Activated T-helper 17 cell treated with anti-CD3 and anti-CD28 coated beads, Interleukin-2, amount 50 U/mL, for 72 hours (primary cell): ENCODE results near the gene PSMD5. TPM values are rescaled to one million over a fixed set of nuclear protein-coding genes. Genes with fewer than 3 reads are reported as not detected.
"Not testable (repeated sequence)": the region's sequence is repeated elsewhere in the genome, so short reads cannot be mapped to it uniquely, and the experiment has no call there.

ENCODE experiments used
- ATAC-seq: fragments of 150-1000 bp; cut with Tn5 transposase; replicated peaks from 2 replicates; pipeline ENCODE4 v1.10.0; 2021; ENCODE audit warnings: mild to moderate bottlenecking, moderate library complexity
- H3K27ac Mint-ChIP-seq: one replicate; pipeline ENCODE4 v1.8.0; 2022; ENCODE audit warnings: mixed read lengths
- H3K27me3 Mint-ChIP-seq: one replicate; pipeline ENCODE4 v1.8.0; 2022; ENCODE audit warnings: mixed read lengths
- H3K36me3 Mint-ChIP-seq: one replicate; pipeline ENCODE4 v1.8.0; 2022; ENCODE audit warnings: low read depth, mild to moderate bottlenecking, mixed read lengths
- H3K4me1 Mint-ChIP-seq: one replicate; pipeline ENCODE4 v1.8.0; 2022; ENCODE audit warnings: mixed read lengths
- H3K4me3 Mint-ChIP-seq: one replicate; pipeline ENCODE4 v1.8.0; 2022; ENCODE audit warnings: mild to moderate bottlenecking, mixed read lengths
- H3K9me3 Mint-ChIP-seq: one replicate; pipeline ENCODE4 v1.8.0; 2022; ENCODE audit warnings: mixed read lengths
- total RNA-seq, 2 donors: library from RNA; stranded (reverse); gene quantifications; one replicate each; pipeline ENCODE4 v1.2.3, GENCODE V29; 2022

The PSMD5 gene
- total RNA-seq, 2 donors from 2014 or later: 60.2 to 62.8 TPM

GRCh38 chr9:120832807-120833206, 9.9 kb downstream of the PSMD5 start:
- no peaks in the 10 kb centered on the region for H3K27me3 Mint-ChIP-seq
- H3K36me3 Mint-ChIP-seq: peaks cover 96% of the 10 kb centered on the region

GRCh38 chr9:120830865-120831264, 11.9 kb downstream of the PSMD5 start:
- H3K4me3 Mint-ChIP-seq: no peak overlapping the region
- H3K27ac Mint-ChIP-seq: no peak overlapping the region
- no peaks in the 10 kb centered on the region for H3K9me3 Mint-ChIP-seq
- no peaks in the 10 kb centered on the region for H3K27me3 Mint-ChIP-seq
- no peak for ATAC-seq
- H3K4me1 Mint-ChIP-seq: peaks cover 14% of the 10 kb centered on the region
- peaks cover 96% of the 10 kb centered on the region for H3K36me3 Mint-ChIP-seq

More at GRCh38 chr9:120832807-120833206, 9.9 kb downstream of the PSMD5 start:
- no peak overlapping the region for H3K4me3 Mint-ChIP-seq
- no peak overlapping the region for H3K27ac Mint-ChIP-seq
- ATAC-seq: no peak
- H3K4me1 Mint-ChIP-seq: peaks cover 18% of the 10 kb centered on the region
- H3K9me3 Mint-ChIP-seq: no peaks in the 10 kb centered on the region

- peak overlapping the region; percentile 21 for H3K27ac Mint-ChIP-seq
- no peak for ATAC-seq
- peaks cover 14% of the 10 kb centered on the region for H3K4me1 Mint-ChIP-seq
- H3K36me3 Mint-ChIP-seq: peaks cover 95% of the 10 kb centered on the region
- H3K4me3 Mint-ChIP-seq: no peak overlapping the region
- no peaks in the 10 kb centered on the region for H3K9me3 Mint-ChIP-seq
- H3K27me3 Mint-ChIP-seq: no peaks in the 10 kb centered on the region
Measured at GRCh38 chr9:120830151-120830550, 12.6 kb downstream of the PSMD5 start.

GRCh38 chr9:120829650-120830049, 13.1 kb downstream of the PSMD5 start:
- no peak overlapping the region for H3K4me3 Mint-ChIP-seq
- H3K27ac Mint-ChIP-seq: peak overlapping the region; percentile 21
- H3K4me1 Mint-ChIP-seq: peaks cover 13% of the 10 kb centered on the region
- H3K36me3 Mint-ChIP-seq: peaks cover 95% of the 10 kb centered on the region
- no peaks in the 10 kb centered on the region for H3K27me3 Mint-ChIP-seq
- peak; percentile 34 for ATAC-seq
- no peaks in the 10 kb centered on the region for H3K9me3 Mint-ChIP-seq

GRCh38 chr9:120820095-120820494, 22.6 kb downstream of the PSMD5 start:
- H3K4me3 Mint-ChIP-seq: no peak overlapping the region
- H3K36me3 Mint-ChIP-seq: peaks cover 100% of the 10 kb centered on the region
- peak overlapping the region; percentile 45 for H3K27ac Mint-ChIP-seq
- H3K27me3 Mint-ChIP-seq: no peaks in the 10 kb centered on the region
- H3K4me1 Mint-ChIP-seq: no peaks in the 10 kb centered on the region
- no peaks in the 10 kb centered on the region for H3K9me3 Mint-ChIP-seq
- ATAC-seq: no peak

- Mint-ChIP-seq H3K9me3 (no peaks in the 10 kb centered on the region), H3K27ac (peak overlapping the region; percentile 17), H3K27me3 (no peaks in the 10 kb centered on the region), H3K4me3 (no peak overlapping the region), H3K36me3 (peaks cover 89% of the 10 kb centered on the region), H3K4me1 (no peaks in the 10 kb centered on the region)
- ATAC-seq: no peak
Measured at GRCh38 chr9:120818595-120818994, 24.1 kb downstream of the PSMD5 start.

GRCh38 chr9:120815075-120815474, 27.6 kb downstream of the PSMD5 start:
- no peak for ATAC-seq
- Mint-ChIP-seq H3K27ac (no peak overlapping the region), H3K4me1 (no peaks in the 10 kb centered on the region), H3K36me3 (peaks cover 59% of the 10 kb centered on the region), H3K4me3 (no peak overlapping the region), H3K27me3 (no peaks in the 10 kb centered on the region), H3K9me3 (peaks cover 5% of the 10 kb centered on the region)

GRCh38 chr9:120808931-120809330, 33.8 kb downstream of the PSMD5 start:
- peaks cover 5% of the 10 kb centered on the region for H3K36me3 Mint-ChIP-seq
- H3K27me3 Mint-ChIP-seq: no peaks in the 10 kb centered on the region

GRCh38 chr9:120807607-120808379, 34.9 kb downstream of the PSMD5 start:
- peaks cover 13% of the 10 kb centered on the region for H3K9me3 Mint-ChIP-seq

More at GRCh38 chr9:120808931-120809330, 33.8 kb downstream of the PSMD5 start:
- no peaks in the 10 kb centered on the region for H3K4me1 Mint-ChIP-seq
- ATAC-seq: no peak
- H3K4me3 Mint-ChIP-seq: no peak overlapping the region
- H3K27ac Mint-ChIP-seq: no peak overlapping the region
- peaks cover 13% of the 10 kb centered on the region for H3K9me3 Mint-ChIP-seq

GRCh38 chr9:120804784-120805363, 37.8 kb downstream of the PSMD5 start:
- not testable (repeated sequence) for H3K9me3 Mint-ChIP-seq, ATAC-seq, H3K4me1 Mint-ChIP-seq, H3K4me3 Mint-ChIP-seq, H3K36me3 Mint-ChIP-seq, H3K27ac Mint-ChIP-seq, H3K27me3 Mint-ChIP-seq

More at GRCh38 chr9:120807607-120808379, 34.9 kb downstream of the PSMD5 start:
- Mint-ChIP-seq H3K27ac (no peak overlapping the region), H3K36me3 (peaks cover 5% of the 10 kb centered on the region), H3K27me3 (no peaks in the 10 kb centered on the region), H3K4me3 (no peak overlapping the region), H3K4me1 (no peaks in the 10 kb centered on the region)
- ATAC-seq: no peak

- no peaks in the 10 kb centered on the region for H3K36me3 Mint-ChIP-seq
- ATAC-seq: no peak
- no peak overlapping the region for H3K27ac Mint-ChIP-seq
- H3K27me3 Mint-ChIP-seq: no peaks in the 10 kb centered on the region
- no peaks in the 10 kb centered on the region for H3K4me1 Mint-ChIP-seq
- H3K4me3 Mint-ChIP-seq: no peak overlapping the region
- no peaks in the 10 kb centered on the region for H3K9me3 Mint-ChIP-seq
Measured at GRCh38 chr9:120801441-120801840, 41.3 kb downstream of the PSMD5 start.

GRCh38 chr9:120792898-120793765, 49.6 kb downstream of the PSMD5 start, which contains the start of gene FBXW2:
FBXW2 (minus strand) TSS chr9:120793416; CDS start chr9:120788258, 5,158 bp downstream.
- Mint-ChIP-seq H3K4me3 (peak within 1 kb of the TSS; percentile 94), H3K27ac (peak within 1 kb of the TSS; percentile 92), H3K9me3 (no peaks in the 10 kb centered on the region), H3K4me1 (peaks cover 19% of the 10 kb centered on the region), H3K36me3 (peaks cover 39% of the 10 kb centered on the region), H3K27me3 (no peaks in the 10 kb centered on the region)
- peak; percentile 97 for ATAC-seq

GRCh38 chr9:120791161-120791560, 51.6 kb downstream of the PSMD5 start:
- H3K27me3 Mint-ChIP-seq: no peaks in the 10 kb centered on the region
- H3K4me1 Mint-ChIP-seq: peaks cover 22% of the 10 kb centered on the region
- peaks cover 56% of the 10 kb centered on the region for H3K36me3 Mint-ChIP-seq
- no peaks in the 10 kb centered on the region for H3K9me3 Mint-ChIP-seq
- H3K27ac Mint-ChIP-seq: peak overlapping the region; percentile 81
- peak overlapping the region; percentile 94 for H3K4me3 Mint-ChIP-seq
- ATAC-seq: no peak

- no peak overlapping the region for H3K4me3 Mint-ChIP-seq
- peaks cover 86% of the 10 kb centered on the region for H3K36me3 Mint-ChIP-seq
- H3K9me3 Mint-ChIP-seq: no peaks in the 10 kb centered on the region
- peaks cover 30% of the 10 kb centered on the region for H3K4me1 Mint-ChIP-seq
- ATAC-seq: no peak
- H3K27ac Mint-ChIP-seq: peak overlapping the region; percentile 2
- no peaks in the 10 kb centered on the region for H3K27me3 Mint-ChIP-seq
Measured at GRCh38 chr9:120787933-120788332, 54.8 kb downstream of the PSMD5 start.
